Measurements from ENCODE around the gene SLC27A6. TPM values are rescaled to one million over a fixed set of nuclear protein-coding genes. Genes with fewer than 3 reads are reported as not detected.

Gene SLC27A6
- total RNA-seq, 4 donors from 2014 or later: 2.1 to 16.8 (median 3.1) TPM; not detected in 1

GRCh38 chr5:128979761-128980160, 14.5 kb downstream of the SLC27A6 start:
- no peak for DNase-seq
- Histone ChIP-seq H3K4me3 (no peak overlapping the region), H3K9me3 (no peaks in the 10 kb centered on the region), H3K4me1 (no peaks in the 10 kb centered on the region), H3K27me3 (no peaks in the 10 kb centered on the region), H3K27ac (no peak overlapping the region), H3K36me3 (no peaks in the 10 kb centered on the region)
- no peak for TF ChIP-seq POLR2A (IDR thresholded peaks at IDR 0.05)
- TF ChIP-seq, protein P1, sequence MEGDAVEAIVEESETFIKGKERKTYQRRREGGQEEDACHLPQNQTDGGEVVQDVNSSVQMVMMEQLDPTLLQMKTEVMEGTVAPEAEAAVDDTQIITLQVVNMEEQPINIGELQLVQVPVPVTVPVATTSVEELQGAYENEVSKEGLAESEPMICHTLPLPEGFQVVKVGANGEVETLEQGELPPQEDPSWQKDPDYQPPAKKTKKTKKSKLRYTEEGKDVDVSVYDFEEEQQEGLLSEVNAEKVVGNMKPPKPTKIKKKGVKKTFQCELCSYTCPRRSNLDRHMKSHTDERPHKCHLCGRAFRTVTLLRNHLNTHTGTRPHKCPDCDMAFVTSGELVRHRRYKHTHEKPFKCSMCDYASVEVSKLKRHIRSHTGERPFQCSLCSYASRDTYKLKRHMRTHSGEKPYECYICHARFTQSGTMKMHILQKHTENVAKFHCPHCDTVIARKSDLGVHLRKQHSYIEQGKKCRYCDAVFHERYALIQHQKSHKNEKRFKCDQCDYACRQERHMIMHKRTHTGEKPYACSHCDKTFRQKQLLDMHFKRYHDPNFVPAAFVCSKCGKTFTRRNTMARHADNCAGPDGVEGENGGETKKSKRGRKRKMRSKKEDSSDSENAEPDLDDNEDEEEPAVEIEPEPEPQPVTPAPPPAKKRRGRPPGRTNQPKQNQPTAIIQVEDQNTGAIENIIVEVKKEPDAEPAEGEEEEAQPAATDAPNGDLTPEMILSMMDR (IDR thresholded peaks at IDR 0.05): no peak
- intact Hi-C loops (cut with DNase I; ENCODE audit: low total_unique reads): no loop called here

- no peak for TF ChIP-seq POLR2A (IDR thresholded peaks at IDR 0.05)
- TF ChIP-seq, protein P1 (IDR thresholded peaks at IDR 0.05): no peak
- intact Hi-C loops (cut with DNase I; ENCODE audit: low total_unique reads): no loop called here
- Histone ChIP-seq H3K27me3 (no peaks in the 10 kb centered on the region), H3K9me3 (no peaks in the 10 kb centered on the region), H3K36me3 (no peaks in the 10 kb centered on the region), H3K4me1 (no peaks in the 10 kb centered on the region), H3K4me3 (no peak overlapping the region), H3K27ac (no peak overlapping the region)
- no peak for DNase-seq
Measured at GRCh38 chr5:128980917-128981316, 15.6 kb downstream of the SLC27A6 start.

- H3K4me1 ChIP-seq: no peaks in the 10 kb centered on the region
- no peaks in the 10 kb centered on the region for H3K36me3 ChIP-seq
- no peaks in the 10 kb centered on the region for H3K27me3 ChIP-seq
- no peak overlapping the region for H3K4me3 ChIP-seq
- DNase-seq: no peak
- no peak overlapping the region for H3K27ac ChIP-seq
- TF ChIP-seq, protein P1 (IDR thresholded peaks at IDR 0.05): no peak
- no peak for TF ChIP-seq POLR2A (IDR thresholded peaks at IDR 0.05)
- H3K9me3 ChIP-seq: no peaks in the 10 kb centered on the region
- intact Hi-C loops (cut with DNase I; ENCODE audit: low total_unique reads): no loop called here
Measured at GRCh38 chr5:128984480-128984879, 19.2 kb downstream of the SLC27A6 start.

GRCh38 chr5:128988476-128988875, 23.2 kb downstream of the SLC27A6 start:
- H3K4me3 ChIP-seq: no peak overlapping the region
- no peak overlapping the region for H3K27ac ChIP-seq
- H3K27me3 ChIP-seq: no peaks in the 10 kb centered on the region
- no peaks in the 10 kb centered on the region for H3K9me3 ChIP-seq
- intact Hi-C loops (cut with DNase I; ENCODE audit: low total_unique reads): no loop called here
- TF ChIP-seq, protein P1 (IDR thresholded peaks at IDR 0.05): no peak
- TF ChIP-seq POLR2A (IDR thresholded peaks at IDR 0.05): no peak
- no peak for DNase-seq
- no peaks in the 10 kb centered on the region for H3K36me3 ChIP-seq
- no peaks in the 10 kb centered on the region for H3K4me1 ChIP-seq

DNA sequence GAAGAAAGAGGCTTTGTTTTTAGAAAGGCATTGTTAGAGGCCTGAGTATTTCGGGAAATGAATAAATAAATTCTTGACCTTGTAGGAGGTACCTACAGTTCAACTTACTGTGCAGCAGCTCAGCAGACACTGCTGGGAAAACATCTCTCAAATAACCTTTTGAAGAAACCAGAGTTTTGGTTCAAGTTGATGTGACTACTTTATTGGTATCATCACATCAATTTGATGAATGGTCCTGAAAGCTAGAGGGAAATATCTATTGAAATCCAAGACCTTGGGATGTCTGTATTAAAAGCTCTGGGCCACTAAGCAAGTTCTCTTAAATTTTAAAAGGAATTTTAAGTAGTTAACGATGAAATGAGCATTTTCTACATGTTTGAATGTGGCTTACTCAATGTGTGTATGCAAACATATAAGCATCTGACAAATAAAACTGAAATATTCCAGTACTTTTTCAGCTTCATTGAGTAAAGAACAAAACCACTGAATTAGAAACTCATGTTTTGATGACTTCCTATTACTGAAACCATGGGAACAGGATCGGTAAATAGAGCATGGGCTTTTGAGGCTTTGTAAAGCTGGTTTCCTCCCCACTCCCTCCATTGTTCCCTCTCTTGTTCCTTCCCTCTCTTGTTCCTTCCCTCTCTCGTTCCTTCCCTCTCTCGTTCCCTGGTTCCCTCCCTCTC, 36.7 kb downstream of the SLC27A6 start:
- no peak overlapping the region for H3K27ac ChIP-seq
- intact Hi-C loops (cut with DNase I; ENCODE audit: low total_unique reads): no loop called here
- H3K36me3 ChIP-seq: peaks cover 0 to 4% of the 10 kb centered on the region in 2 donors
- H3K4me3 ChIP-seq: no peak overlapping the region
- no peaks in the 10 kb centered on the region for H3K9me3 ChIP-seq
- no peak for DNase-seq
- H3K27me3 ChIP-seq: no peaks in the 10 kb centered on the region
- TF ChIP-seq, protein P1 (IDR thresholded peaks at IDR 0.05): no peak
- no peak for TF ChIP-seq POLR2A (IDR thresholded peaks at IDR 0.05)
- H3K4me1 ChIP-seq: no peaks in the 10 kb centered on the region
